Liver (tissue), 9 donors: ENCODE results near the gene MDM4. TPM values are rescaled to one million over a fixed set of nuclear protein-coding genes. Genes with fewer than 3 reads are reported as not detected.

Experiments used
- DNase-seq: peaks from one replicate; pipeline ENCODE4 v3.0.0-alpha.2; 2017; ENCODE audit warnings: low spot score
- H3K27ac ChIP-seq, 2 donors: one replicate each; pipeline ENCODE4 v1.7.0; 2013; ENCODE audit warnings: inconsistent platforms in 2 of 2, low read length in 2 of 2, control low read depth in 1 of 2, low read depth in 1 of 2, mild to moderate bottlenecking in 1 of 2
- H3K27me3 ChIP-seq, 4 donors: one replicate each; pipeline versions ENCODE4 v1.6.1 to v1.7.0; 2013; ENCODE audit warnings: low read length in 3 of 4, inconsistent platforms in 1 of 4, mild to moderate bottlenecking in 1 of 4, moderate library complexity in 1 of 4; ENCODE audit not compliant: control insufficient read depth in 4 of 4, insufficient read depth in 4 of 4
- H3K36me3 ChIP-seq, 4 donors: one replicate each; pipeline versions ENCODE4 v1.6.1 to v1.7.0; 2013; ENCODE audit warnings: low read length in 3 of 4, mild to moderate bottlenecking in 3 of 4, low read depth in 1 of 4, moderate library complexity in 1 of 4; ENCODE audit not compliant: control insufficient read depth in 4 of 4, insufficient read depth in 3 of 4
- H3K4me1 ChIP-seq, 4 donors: one replicate each; pipeline versions ENCODE4 v1.6.1 to v1.7.0; 2013; ENCODE audit warnings: low read length in 3 of 4, mild to moderate bottlenecking in 3 of 4, moderate library complexity in 1 of 4; ENCODE audit not compliant: control insufficient read depth in 4 of 4, insufficient read depth in 4 of 4
- H3K4me3 ChIP-seq, 3 donors: one replicate each; pipeline versions ENCODE4 v1.6.1 to v1.7.0; 2013; ENCODE audit warnings: low read length in 3 of 3, control low read depth in 1 of 3, low read depth in 1 of 3, mild to moderate bottlenecking in 1 of 3
- H3K9ac ChIP-seq, 2 donors: one replicate each; pipeline ENCODE4 v1.7.0; 2013; ENCODE audit warnings: low read length in 2 of 2, mild to moderate bottlenecking in 2 of 2, moderate library complexity in 2 of 2, control low read depth in 1 of 2, low read depth in 1 of 2
- H3K9me3 ChIP-seq, 4 donors: one replicate each; pipeline versions ENCODE4 v1.6.1 to v1.7.0; 2013; ENCODE audit warnings: low read length in 3 of 4; ENCODE audit not compliant: control insufficient read depth in 4 of 4
- EGR1 ChIP-seq, 2 donors: IDR thresholded peaks; 2 replicates each; pipeline ENCODE4 v1.6.1; 2016 to 2018; ENCODE audit warnings: antibody characterized with exemption in 2 of 2, low read depth in 2 of 2
- FOXA1 ChIP-seq: IDR thresholded peaks from 2 replicates; pipeline ENCODE4 v1.6.1; 2016; ENCODE audit warnings: antibody characterized with exemption
- FOXA2 ChIP-seq: IDR thresholded peaks from 2 replicates; pipeline ENCODE4 v1.6.1; 2016; ENCODE audit warnings: antibody characterized with exemption
- GABPA ChIP-seq, 2 donors: IDR thresholded peaks in 1 of 2; conservative IDR thresholded peaks in 1 of 2; 2 replicates each; pipeline ENCODE4 v1.6.1; 2016; ENCODE audit warnings: antibody characterized with exemption in 2 of 2, mild to moderate bottlenecking in 1 of 2, moderate library complexity in 1 of 2
- HNF4A ChIP-seq, 2 donors: conservative IDR thresholded peaks; 2 replicates each; pipeline ENCODE4 v1.6.1; 2016; ENCODE audit warnings: antibody characterized with exemption in 2 of 2, mild to moderate bottlenecking in 2 of 2
- HNF4G ChIP-seq: IDR thresholded peaks from 2 replicates; pipeline ENCODE4 v1.6.1; 2016; ENCODE audit warnings: antibody characterized with exemption
- JUND ChIP-seq, 2 donors: IDR thresholded peaks; 2 replicates each; pipeline ENCODE4 v1.6.1; 2016; ENCODE audit warnings: antibody characterized with exemption in 2 of 2
- NR2F2 ChIP-seq: IDR thresholded peaks from 2 replicates; pipeline ENCODE4 v1.6.1; 2016; ENCODE audit warnings: antibody characterized with exemption
- RAD21 ChIP-seq, 2 donors: IDR thresholded peaks; 2 replicates each; pipeline ENCODE4 v1.6.1; 2016; ENCODE audit warnings: antibody characterized with exemption in 2 of 2, mild to moderate bottlenecking in 2 of 2
- RXRA ChIP-seq, 2 donors: IDR thresholded peaks; 2 replicates each; pipeline ENCODE4 v1.6.1; 2017 to 2018; ENCODE audit warnings: antibody characterized with exemption in 2 of 2, mild to moderate bottlenecking in 1 of 2
- SP1 ChIP-seq: IDR thresholded peaks from 2 replicates; pipeline ENCODE4 v1.6.1; 2018; ENCODE audit warnings: antibody characterized with exemption, mild to moderate bottlenecking
- TAF1 ChIP-seq: conservative IDR thresholded peaks from 2 replicates; pipeline ENCODE4 v1.6.1; 2016; ENCODE audit warnings: antibody characterized with exemption, mild to moderate bottlenecking
- YY1 ChIP-seq: IDR thresholded peaks from 2 replicates; pipeline ENCODE4 v1.6.1; 2016; ENCODE audit warnings: antibody characterized with exemption, mild to moderate bottlenecking
- WGBS: extraction: QIAGEN DNeasy Blood & Tissue Kit; methylation state at CpG from one replicate; pipeline ENCODE4 v1.1.7; 2013; 5-methylcytosine and 5-hydroxymethylcytosine counted together
- polyA plus RNA-seq, 2 donors: library from polyadenylated mRNA; stranded (reverse) in 1 of 2; unstranded in 1 of 2; fragments of 200-250 nt in 1 of 2; fragments of >200 nt in 1 of 2; fragmentation: Nextera tagmentation in 1 of 2; extraction: Ambion mirVana in 1 of 2; gene quantifications; one replicate each; pipeline versions ENCODE4 v1.2.1 to v1.2.3, GENCODE V29; 2013 to 2015
- total RNA-seq, 2 donors: library from RNA; depleted of rRNA; stranded (reverse); fragments of >200 nt; gene quantifications; one replicate each; pipeline ENCODE4 v1.2.3, GENCODE V29; 2014
- TF ChIP-seq, protein P1 (sequence below): IDR thresholded peaks from 2 replicates; pipeline ENCODE4 v1.6.1; 2016; ENCODE audit warnings: antibody characterized with exemption
- TF ChIP-seq, protein P2 (sequence below): fragments of 150-350 bp; IDR thresholded peaks from 2 replicates; pipeline ENCODE4 v1.5.1; 2017; ENCODE audit warnings: improper control_type of control experiment, low read depth, low read length; ENCODE audit not compliant: missing input control
- TF ChIP-seq, protein P3 (sequence below): IDR thresholded peaks from 2 replicates; pipeline ENCODE4 v1.6.1; 2016; ENCODE audit warnings: antibody characterized with exemption, mild to moderate bottlenecking
- donor health status: healthy.
- donor health status: healthy.
- donor health status: healthy.
- donor health status: healthy.
- donor health status: healthy.

MDM4 gene
- total and polyA plus RNA-seq, 4 donors: 1.4 to 56.5 (median 21.6) TPM

DNA sequence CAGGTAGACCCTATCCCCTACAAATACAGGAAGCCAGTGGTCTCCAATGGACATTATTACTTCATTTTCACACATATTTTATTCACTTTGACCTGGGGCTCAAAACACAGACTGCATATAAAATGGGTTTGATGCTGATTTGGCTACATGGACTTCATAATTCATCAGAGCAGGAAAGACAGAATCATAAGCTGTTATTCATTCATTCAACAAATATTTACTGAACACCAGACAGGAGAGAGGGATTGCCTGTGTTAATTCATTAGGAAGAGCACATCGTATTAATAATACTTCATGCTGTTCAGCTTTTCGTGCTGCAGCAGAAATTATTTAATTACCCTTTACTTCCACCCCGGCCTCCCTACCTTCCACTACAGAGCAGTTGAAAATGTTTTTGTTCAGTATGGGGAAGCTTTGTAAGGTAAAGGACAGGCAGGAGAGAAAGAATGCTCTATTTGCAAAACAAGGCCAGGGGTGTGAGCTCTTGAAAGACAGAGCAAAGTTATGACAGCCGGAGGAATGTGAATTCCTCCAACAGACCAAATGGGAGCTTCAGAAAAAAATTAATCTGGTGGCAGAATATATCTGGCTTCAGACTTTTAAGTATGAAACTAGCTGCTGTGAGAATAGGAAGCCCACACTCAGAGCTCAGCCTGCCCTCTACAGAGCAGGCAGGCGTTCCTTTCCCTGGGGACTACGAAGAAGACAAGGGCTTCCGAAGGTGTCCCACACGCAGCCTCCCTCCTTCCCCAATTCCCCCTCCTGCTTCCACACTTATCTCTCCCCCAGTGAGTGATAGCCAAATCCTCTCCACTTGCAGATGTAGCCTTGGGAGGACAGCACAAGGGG, 58.0 kb downstream of the MDM4 start:
- Histone ChIP-seq H3K4me3 (no peak overlapping the region), H3K36me3 (peaks cover 0 to 4% (median 0%) of the 10 kb centered on the region in 4 donors), H3K4me1 (peaks cover 0 to 3% (median 0%) of the 10 kb centered on the region in 4 donors), H3K9me3 (no peaks in the 10 kb centered on the region), H3K9ac (no peak overlapping the region), H3K27ac (no peak overlapping the region), H3K27me3 (no peaks in the 10 kb centered on the region)
- no peak for DNase-seq
- TF ChIP-seq GABPA (IDR thresholded peaks at IDR 0.05 in 1 of 2, conservative IDR thresholded peaks at IDR 0.05 in 1 of 2) (no peak), FOXA1 (no peak), RXRA (IDR thresholded peaks at IDR 0.05) (no peak), SP1 (no peak), HNF4A (conservative IDR thresholded peaks at IDR 0.05) (no peak), RAD21 (IDR thresholded peaks at IDR 0.05) (no peak), NR2F2 (no peak), TAF1 (no peak), JUND (IDR thresholded peaks at IDR 0.05) (no peak), YY1 (no peak)
- TF ChIP-seq, protein P1, sequence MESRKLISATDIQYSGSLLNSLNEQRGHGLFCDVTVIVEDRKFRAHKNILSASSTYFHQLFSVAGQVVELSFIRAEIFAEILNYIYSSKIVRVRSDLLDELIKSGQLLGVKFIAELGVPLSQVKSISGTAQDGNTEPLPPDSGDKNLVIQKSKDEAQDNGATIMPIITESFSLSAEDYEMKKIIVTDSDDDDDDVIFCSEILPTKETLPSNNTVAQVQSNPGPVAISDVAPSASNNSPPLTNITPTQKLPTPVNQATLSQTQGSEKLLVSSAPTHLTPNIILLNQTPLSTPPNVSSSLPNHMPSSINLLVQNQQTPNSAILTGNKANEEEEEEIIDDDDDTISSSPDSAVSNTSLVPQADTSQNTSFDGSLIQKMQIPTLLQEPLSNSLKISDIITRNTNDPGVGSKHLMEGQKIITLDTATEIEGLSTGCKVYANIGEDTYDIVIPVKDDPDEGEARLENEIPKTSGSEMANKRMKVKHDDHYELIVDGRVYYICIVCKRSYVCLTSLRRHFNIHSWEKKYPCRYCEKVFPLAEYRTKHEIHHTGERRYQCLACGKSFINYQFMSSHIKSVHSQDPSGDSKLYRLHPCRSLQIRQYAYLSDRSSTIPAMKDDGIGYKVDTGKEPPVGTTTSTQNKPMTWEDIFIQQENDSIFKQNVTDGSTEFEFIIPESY: no peak
- 95% methylated on average over 8 of the region's 8 CpGs for WGBS

DNA sequence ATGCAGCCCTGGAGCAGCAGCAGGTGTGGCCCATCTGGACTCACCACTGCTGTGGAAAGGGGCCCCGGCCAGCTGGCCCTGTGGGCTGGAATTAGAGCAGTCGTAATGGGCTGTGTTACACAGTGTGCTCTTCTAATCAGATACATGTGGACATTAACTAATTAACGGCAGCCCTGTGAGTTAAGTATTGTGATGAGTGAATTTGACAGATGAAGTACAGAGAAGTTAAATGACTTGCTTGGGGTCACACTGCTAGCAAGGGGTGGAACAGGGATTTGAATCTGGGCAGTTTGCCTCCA, 58.6 kb downstream of the MDM4 start:
- H3K4me3 ChIP-seq: no peak overlapping the region
- no peak for DNase-seq

More for the DNA sequence above, 58.6 kb downstream of the MDM4 start:
- peaks cover 0 to 3% (median 0%) of the 10 kb centered on the region in 4 donors for H3K4me1 ChIP-seq
- H3K9me3 ChIP-seq: no peaks in the 10 kb centered on the region
- 86% methylated on average over 3 of the region's 3 CpGs for WGBS
- H3K9ac ChIP-seq: no peak overlapping the region
- H3K27me3 ChIP-seq: no peaks in the 10 kb centered on the region
- H3K36me3 ChIP-seq: peaks cover 0 to 4% (median 0%) of the 10 kb centered on the region in 4 donors
- H3K27ac ChIP-seq: no peak overlapping the region
- TF ChIP-seq HNF4A (conservative IDR thresholded peaks at IDR 0.05) (no peak), TAF1 (no peak), EGR1 (IDR thresholded peaks at IDR 0.05; ENCODE audit: low read depth in 2 of 2) (no peak), NR2F2 (no peak), RAD21 (IDR thresholded peaks at IDR 0.05) (no peak), FOXA2 (no peak), FOXA1 (no peak), HNF4G (no peak), YY1 (no peak)
- TF ChIP-seq, protein P1: no peak
- TF ChIP-seq, protein P2, sequence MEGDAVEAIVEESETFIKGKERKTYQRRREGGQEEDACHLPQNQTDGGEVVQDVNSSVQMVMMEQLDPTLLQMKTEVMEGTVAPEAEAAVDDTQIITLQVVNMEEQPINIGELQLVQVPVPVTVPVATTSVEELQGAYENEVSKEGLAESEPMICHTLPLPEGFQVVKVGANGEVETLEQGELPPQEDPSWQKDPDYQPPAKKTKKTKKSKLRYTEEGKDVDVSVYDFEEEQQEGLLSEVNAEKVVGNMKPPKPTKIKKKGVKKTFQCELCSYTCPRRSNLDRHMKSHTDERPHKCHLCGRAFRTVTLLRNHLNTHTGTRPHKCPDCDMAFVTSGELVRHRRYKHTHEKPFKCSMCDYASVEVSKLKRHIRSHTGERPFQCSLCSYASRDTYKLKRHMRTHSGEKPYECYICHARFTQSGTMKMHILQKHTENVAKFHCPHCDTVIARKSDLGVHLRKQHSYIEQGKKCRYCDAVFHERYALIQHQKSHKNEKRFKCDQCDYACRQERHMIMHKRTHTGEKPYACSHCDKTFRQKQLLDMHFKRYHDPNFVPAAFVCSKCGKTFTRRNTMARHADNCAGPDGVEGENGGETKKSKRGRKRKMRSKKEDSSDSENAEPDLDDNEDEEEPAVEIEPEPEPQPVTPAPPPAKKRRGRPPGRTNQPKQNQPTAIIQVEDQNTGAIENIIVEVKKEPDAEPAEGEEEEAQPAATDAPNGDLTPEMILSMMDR: no peak
- TF ChIP-seq, protein P3, sequence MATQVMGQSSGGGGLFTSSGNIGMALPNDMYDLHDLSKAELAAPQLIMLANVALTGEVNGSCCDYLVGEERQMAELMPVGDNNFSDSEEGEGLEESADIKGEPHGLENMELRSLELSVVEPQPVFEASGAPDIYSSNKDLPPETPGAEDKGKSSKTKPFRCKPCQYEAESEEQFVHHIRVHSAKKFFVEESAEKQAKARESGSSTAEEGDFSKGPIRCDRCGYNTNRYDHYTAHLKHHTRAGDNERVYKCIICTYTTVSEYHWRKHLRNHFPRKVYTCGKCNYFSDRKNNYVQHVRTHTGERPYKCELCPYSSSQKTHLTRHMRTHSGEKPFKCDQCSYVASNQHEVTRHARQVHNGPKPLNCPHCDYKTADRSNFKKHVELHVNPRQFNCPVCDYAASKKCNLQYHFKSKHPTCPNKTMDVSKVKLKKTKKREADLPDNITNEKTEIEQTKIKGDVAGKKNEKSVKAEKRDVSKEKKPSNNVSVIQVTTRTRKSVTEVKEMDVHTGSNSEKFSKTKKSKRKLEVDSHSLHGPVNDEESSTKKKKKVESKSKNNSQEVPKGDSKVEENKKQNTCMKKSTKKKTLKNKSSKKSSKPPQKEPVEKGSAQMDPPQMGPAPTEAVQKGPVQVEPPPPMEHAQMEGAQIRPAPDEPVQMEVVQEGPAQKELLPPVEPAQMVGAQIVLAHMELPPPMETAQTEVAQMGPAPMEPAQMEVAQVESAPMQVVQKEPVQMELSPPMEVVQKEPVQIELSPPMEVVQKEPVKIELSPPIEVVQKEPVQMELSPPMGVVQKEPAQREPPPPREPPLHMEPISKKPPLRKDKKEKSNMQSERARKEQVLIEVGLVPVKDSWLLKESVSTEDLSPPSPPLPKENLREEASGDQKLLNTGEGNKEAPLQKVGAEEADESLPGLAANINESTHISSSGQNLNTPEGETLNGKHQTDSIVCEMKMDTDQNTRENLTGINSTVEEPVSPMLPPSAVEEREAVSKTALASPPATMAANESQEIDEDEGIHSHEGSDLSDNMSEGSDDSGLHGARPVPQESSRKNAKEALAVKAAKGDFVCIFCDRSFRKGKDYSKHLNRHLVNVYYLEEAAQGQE: no peak
